ENCODE data around the gene PEPD.

The PEPD gene

DNA sequence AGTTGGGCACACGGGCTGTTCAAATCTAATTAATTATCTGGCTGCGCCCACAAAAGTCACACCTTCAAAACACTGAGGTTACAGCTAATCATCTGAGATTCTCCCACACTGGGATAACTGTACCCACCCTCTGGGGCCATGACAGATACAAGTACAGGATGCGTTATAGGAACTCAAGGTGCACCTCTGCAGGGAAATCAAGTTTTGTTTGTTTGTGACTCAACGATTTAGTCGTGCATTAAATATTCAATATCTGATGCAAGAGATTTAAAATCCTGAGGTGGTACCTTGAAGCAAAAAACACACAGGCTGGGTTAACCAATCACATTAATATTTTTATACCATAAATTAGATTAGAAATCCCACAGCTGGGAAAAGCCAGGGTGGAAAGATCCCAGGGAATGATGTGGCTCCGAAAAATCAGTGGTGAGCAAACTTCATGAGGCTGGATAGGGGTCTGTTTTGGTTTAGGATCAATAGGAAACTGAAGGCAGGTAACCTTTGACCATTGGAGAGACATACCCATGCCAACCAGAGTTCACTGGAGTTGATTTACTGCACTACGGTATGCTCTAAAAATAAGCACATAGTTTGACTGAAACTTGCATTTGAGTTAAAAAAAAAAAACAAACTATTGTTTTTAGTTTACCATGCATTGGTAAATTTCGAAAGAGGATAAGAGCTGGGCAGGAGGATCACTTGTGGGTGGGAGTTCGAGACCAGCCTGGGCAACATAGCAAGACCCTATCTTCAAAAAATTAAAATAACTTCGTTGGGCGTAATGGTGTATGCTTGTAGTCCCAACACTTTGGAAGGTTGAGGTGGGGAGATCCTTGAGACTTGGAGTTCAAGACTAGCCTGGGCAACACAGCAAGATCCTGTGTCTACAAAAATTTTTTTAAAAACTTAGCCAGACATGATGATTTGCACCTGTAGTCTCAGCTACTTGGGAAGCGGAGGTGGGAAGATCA, 172.0 kb downstream of the PEPD start:
- no peak for DNase-seq

DNA sequence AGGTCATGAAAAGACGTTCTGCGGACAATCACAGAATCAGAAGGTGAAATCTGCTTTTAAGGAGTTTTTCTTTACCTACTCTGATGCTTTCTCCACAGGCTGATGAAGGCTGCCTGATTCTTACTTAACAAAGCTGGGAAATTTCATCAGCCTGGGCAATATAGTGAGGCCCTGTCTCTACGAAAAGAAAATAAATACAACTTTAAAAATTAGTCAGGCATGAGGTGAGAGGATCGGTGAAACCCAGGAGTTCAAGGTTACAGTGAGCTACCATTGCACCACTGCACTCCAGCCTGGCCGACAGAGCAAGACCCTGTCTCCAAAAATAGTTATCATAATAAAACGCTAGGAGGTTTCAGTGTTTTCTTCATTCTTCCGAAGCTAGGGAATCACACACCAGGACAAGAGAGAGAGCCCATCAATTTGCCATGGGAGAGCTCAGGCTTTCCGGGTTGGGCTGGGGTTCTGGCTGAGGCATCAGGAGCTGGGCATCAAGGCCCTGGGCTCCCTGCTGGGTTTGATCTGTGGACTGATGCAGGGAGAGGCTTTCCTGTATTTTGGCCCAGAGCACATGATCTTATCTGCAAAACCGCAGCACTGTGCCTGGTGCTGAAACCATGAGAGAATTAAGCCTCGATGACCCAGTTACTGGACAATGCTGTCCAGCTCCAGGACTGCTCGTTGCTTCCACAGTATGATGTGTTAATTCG, 173.1 kb downstream of the PEPD start:
- DNase-seq: no peak

DNA sequence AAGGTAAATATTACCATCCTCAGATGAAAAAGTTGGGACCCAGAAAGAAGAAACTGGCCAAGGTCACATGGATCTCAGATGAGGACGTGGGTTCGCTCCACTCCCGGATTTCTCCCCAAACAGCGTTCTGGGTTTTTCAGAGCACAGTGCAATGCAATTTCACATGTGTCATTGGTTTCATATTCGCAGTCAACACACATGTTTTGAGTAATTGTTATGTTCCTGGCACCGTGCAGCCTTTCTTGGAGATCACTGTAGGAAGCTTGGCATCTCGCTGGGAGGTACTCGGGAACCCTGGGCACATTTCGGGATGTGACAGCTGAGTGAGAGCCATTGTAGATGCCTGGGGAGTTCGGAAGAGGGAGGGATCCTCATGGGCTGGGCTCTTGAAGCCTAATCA, 174.3 kb downstream of the PEPD start:
- no peak for DNase-seq

DNA sequence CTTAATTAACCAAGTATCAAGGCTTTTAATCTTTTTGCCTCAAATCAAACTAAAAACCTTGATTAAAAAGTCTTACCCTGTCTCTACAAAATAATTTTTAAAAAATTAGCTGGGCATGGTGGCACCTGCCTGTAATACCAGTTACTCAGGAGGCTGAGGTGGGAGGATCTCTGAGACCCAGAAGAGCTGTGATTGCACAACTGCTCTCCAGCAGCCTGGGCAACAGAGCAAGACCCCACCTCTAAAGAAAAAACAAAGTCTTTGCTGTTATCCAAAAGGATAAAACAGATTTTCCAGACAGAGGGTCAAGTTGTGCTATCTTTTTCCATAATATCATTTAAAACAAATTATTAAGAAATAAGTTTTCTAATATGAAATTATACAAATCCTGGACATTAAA, 174.9 kb downstream of the PEPD start:
- DNase-seq: no peak

DNA sequence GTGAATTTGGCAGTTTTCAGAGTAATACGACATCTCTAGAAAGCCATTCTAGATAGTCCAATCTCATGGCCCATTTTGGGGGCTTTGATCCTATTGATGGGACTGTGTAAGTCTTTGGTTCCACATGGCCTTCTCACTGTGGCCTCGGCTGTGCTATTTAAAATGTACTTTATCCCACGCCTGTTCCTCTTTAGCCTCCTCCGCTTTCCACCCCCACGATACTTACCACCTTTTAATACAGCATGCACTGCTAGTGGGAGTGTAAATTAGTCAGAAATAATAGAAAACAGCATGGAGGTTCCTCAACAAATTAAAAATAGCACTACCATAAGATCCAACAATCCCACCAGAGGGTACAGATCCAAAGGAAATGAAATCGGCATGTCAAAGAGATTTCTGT, 176.4 kb downstream of the PEPD start:
- peak; percentile 15 to 29 for DNase-seq

DNA sequence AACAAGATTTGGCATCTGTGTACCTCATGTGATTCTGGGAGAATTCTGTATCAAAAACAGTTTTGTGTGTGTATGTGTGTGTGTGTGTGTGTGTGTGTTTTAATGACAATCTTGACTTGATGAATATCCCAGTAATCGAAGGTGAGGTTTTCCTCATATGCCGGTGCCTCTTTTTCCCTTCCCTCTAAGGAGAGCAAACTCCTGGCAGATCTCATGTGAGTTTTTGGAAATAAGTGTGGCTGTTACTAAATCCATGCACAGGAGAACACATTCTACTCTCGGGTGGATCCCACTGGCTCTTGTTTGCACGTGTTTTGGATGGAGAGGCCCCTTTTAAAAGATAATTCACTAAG, 177.0 kb downstream of the PEPD start:
- no peak for DNase-seq

DNA sequence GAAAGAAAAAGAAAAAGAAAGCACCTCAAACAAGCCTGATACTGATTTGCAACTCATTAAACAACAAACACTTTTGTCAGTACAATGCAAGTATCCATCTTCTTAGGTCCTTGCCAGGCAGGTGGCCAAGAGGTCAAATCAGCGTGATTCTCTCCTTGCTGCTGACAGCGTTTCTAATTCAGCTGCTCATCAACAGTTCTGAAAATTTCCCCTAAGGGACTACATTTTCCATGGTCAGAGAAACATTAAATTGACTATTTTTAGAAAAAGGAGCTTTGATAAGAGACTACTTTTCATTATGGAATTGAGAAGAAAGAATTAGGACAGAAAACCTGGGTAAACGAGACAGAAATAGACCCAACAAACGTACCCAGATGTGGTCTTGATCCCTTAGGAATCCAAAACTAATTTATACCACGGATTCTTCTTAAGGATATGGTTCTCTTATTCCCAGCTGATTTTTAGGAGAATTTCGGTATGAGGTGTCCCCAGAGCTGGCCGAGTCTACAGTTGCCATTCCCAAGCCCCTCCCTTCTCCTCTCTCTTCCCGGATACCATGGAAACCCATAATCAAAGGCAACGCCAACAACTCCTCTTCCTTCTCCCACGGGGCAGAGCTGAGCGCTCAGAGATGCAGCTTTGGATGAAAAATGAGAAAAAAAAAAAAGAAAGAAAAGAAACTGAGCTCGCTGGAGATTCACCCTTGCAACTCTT, 177.6 kb downstream of the PEPD start:
- no peak for DNase-seq

DNA sequence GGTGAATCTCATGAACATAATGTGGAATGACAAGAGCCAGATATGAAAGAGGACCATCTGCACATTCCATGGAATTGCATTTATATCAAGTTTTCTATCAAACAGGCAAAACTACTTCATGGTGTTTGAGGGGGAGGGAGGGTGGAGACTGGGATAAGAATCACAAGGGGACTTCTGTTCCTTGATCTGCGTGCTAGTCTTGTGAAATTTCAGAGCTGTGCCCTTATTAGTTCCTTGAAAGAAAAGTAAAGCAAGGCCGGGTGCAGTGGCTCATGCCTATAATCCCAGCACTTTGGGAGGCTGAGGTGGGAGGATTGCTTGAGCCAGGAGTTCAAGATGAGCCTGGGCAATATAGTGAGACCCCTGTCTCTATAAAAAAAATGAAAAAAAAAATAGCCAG, 178.3 kb downstream of the PEPD start:
- peak; percentile 23 to 51 for DNase-seq

DNA sequence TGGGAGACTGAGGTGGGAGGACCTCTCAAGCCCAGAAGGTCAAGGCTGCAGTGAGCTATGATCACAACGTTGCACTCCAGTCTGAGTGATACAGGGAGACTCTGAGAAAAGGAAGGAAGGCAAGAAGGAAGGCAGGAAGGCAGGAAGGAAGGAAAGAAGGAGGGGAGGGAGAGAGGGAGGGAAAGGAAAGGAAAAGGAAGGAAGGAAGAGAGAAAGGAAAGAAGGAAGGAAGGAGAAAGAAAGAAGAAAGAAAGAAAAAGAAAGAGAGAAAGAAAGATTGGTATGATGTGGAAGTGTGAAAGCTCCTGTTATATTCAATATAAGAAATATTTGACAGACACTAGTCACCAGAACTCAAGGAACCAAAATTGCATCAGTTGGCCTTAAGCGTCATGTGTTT, 180.6 kb downstream of the PEPD start:
- DNase-seq: no peak

DNA sequence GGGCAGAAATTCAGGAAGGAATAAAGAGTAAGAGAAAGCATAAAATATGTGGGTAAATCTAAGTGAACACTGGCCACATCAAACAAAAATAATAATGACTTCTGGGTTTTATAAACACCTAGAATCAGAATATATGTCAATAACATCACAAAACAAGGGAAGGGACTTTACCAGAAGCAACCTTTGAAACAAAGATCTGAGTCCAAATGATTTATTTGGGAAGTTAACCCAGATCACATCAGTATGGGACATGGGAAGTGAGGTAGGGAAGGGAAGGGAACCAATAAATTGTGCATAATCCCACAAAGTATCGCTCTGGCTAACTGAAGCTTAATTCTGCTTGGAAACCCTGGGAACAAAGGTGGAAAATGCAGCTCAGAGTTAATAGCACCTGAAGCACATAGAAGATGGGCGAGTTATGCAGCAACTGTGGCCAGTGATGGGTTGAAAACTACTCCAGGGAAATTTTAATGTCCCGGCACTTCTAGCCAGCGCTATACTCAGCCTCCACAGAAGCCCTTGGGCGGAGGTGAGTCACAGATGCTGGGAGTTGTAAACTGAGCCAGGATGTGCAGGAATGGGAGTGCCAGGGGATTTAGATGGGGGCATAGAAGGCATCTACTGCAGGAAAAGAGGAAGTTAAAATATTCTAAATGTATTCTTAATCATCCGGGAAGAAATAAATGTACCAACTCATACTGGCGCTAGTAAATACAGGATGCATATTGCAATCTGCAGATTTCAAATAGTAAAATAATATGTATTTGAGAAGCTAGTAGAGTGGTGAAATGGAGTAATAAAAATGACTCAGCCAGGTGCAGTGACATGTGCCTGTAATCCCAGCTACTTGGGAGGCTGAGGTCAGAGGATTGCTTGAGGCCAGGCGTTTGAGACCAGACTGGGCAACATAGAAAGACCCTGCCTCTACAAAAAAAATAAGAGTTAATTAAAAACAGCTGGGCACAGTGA, 182.3 kb downstream of the PEPD start:
- DNase-seq: no peak
